Activated CD8-positive, alpha-beta T cell treated with anti-CD3 and anti-CD28 coated beads for 36 hours (primary cell): ENCODE results near the gene UNK. TPM values are rescaled to one million over a fixed set of nuclear protein-coding genes. Genes with fewer than 3 reads are reported as not detected.

Source experiments
- ATAC-seq: fragments of 200-7000 bp; cut with Tn5 transposase; one replicate; pipeline ENCODE4 v1.10.0; 2021; ENCODE audit warnings: mild to moderate bottlenecking, moderate library complexity
- CTCF ChIA-PET: fragments of 350-600 bp; sonication (Branson Sonifier 250); formaldehyde crosslinking; loops from one replicate; lab custom pipeline; 2021; ENCODE audit warnings: antibody characterized with exemption; lab: Charles Lee
- POLR2A ChIA-PET: fragments of 350-600 bp; sonication (Branson Sonifier 250); formaldehyde crosslinking; loops from one replicate; lab custom pipeline; 2021; ENCODE audit warnings: antibody characterized with exemption; lab: Charles Lee
- DNase-seq: peaks from one replicate; pipeline ENCODE4 v3.0.0-alpha.2; 2020
- H3K27ac Mint-ChIP-seq: one replicate; pipeline ENCODE4 v1.8.0; 2021; ENCODE audit warnings: mild to moderate bottlenecking, mixed read lengths
- H3K27me3 Mint-ChIP-seq: one replicate; pipeline ENCODE4 v1.8.0; 2021; ENCODE audit warnings: mixed read lengths
- H3K36me3 Mint-ChIP-seq: one replicate; pipeline ENCODE4 v1.8.0; 2021; ENCODE audit warnings: low read depth, mixed read lengths
- H3K4me1 Mint-ChIP-seq: one replicate; pipeline ENCODE4 v1.8.0; 2021; ENCODE audit warnings: low read depth, mixed read lengths
- H3K4me3 Mint-ChIP-seq: one replicate; pipeline ENCODE4 v1.8.0; 2021; ENCODE audit warnings: mild to moderate bottlenecking, moderate library complexity, mixed read lengths
- H3K9me3 Mint-ChIP-seq: one replicate; pipeline ENCODE4 v1.8.0; 2021; ENCODE audit warnings: mixed read lengths
- CTCF ChIP-seq: fragments of 200-600 bp; IDR thresholded peaks from one replicate; pipeline ENCODE4 v1.8.0; 2022; ENCODE audit warnings: antibody characterized with exemption, mild to moderate bottlenecking
- intact Hi-C: fragments of 100-400 bp; cut with micrococcal nuclease; formaldehyde crosslinking; loops from one replicate; pipeline ENCODE4 v1.10.0; 2022
- total RNA-seq, 2 experiments: library from RNA; stranded (reverse); gene quantifications; one replicate each; pipeline ENCODE4 v1.2.3, GENCODE V29; 2021

UNK gene
- total RNA-seq, 2 experiments from 2014 or later: 26.4 to 26.6 TPM

GRCh38 chr17:75853433-75853832 lies 68.8 kb downstream of the UNK start:
- H3K27me3 Mint-ChIP-seq: no peaks in the 10 kb centered on the region
- H3K4me1 Mint-ChIP-seq: peaks cover 32% of the 10 kb centered on the region
- DNase-seq (no peak), ATAC-seq (no peak)
- H3K9me3 Mint-ChIP-seq: no peaks in the 10 kb centered on the region
- ChIA-PET POLR2A (interaction anchor here (0.5 to 9.2 kb wide), 4 partner anchors 8 to 76 kb away, joined by 3 to 72 read pairs (median 26); partner anchors contain the start of genes TRIM47 and UNC13D), CTCF (interaction anchor here (0.8 to 3.5 kb wide), 5 partner anchors 10 to 70 kb away, joined by 3 to 45 read pairs (median 5); partner anchors contain the start of gene TRIM47)
- intact Hi-C loops: no loop called here
- H3K27ac Mint-ChIP-seq: peak overlapping the region; percentile 49
- no peak for TF ChIP-seq CTCF
- H3K4me3 Mint-ChIP-seq: peak overlapping the region; percentile 35
- H3K36me3 Mint-ChIP-seq: peaks cover 5% of the 10 kb centered on the region

GRCh38 chr17:75854101-75854748 lies 69.6 kb downstream of the UNK start:
- POLR2A ChIA-PET: interaction anchor here (0.5 to 9.2 kb wide), 8 partner anchors 9 to 243 kb away, joined by 3 to 72 read pairs (median 7); partner anchors contain the start of genes TRIM47 and UNC13D
- Mint-ChIP-seq H3K4me3 (no peak overlapping the region), H3K36me3 (peaks cover 4% of the 10 kb centered on the region), H3K27me3 (no peaks in the 10 kb centered on the region), H3K27ac (no peak overlapping the region), H3K4me1 (peaks cover 36% of the 10 kb centered on the region), H3K9me3 (no peaks in the 10 kb centered on the region)
- CTCF ChIA-PET: interaction anchor here (0.8 to 3.5 kb wide), 14 partner anchors 8 to 160 kb away, joined by 3 to 45 read pairs (median 6); partner anchors contain the start of genes TRIM47 and TRIM65
- no peak for ATAC-seq
- intact Hi-C loops: no loop called here
- TF ChIP-seq CTCF: no peak
- DNase-seq: no peak

- ATAC-seq (peak; percentile 4), DNase-seq (no peak)
- Mint-ChIP-seq H3K4me3 (no peak overlapping the region), H3K27me3 (no peaks in the 10 kb centered on the region), H3K27ac (no peak overlapping the region), H3K36me3 (peaks cover 3% of the 10 kb centered on the region), H3K9me3 (no peaks in the 10 kb centered on the region), H3K4me1 (peaks cover 33% of the 10 kb centered on the region)
- intact Hi-C loops: no loop called here
- ChIA-PET POLR2A (interaction anchor here (0.6 to 9.2 kb wide), 14 partner anchors 10 to 242 kb away, joined by 3 to 72 read pairs (median 6); partner anchors contain the start of genes TRIM47, TRIM65, UNC13D and UNK), CTCF (interaction anchor here (0.6 to 3.5 kb wide), 21 partner anchors 9 to 159 kb away, joined by 3 to 45 read pairs (median 5); partner anchors contain the start of genes GALK1, TRIM47 and TRIM65)
- TF ChIP-seq CTCF: no peak
These were observed 70.3 kb downstream of the UNK start for GRCh38 chr17:75854881-75855309.

GRCh38 chr17:75855310-75856061 lies 70.9 kb downstream of the UNK start, which contains the start of gene WBP2:
Gene WBP2, minus strand, starts transcription at chr17:75855335. Its CDS starts 38 bp downstream, at chr17:75855297.
- Mint-ChIP-seq H3K4me1 (peaks cover 33% of the 10 kb centered on the region), H3K9me3 (no peaks in the 10 kb centered on the region), H3K4me3 (no peak within 1 kb of the TSS), H3K27ac (peak within 1 kb of the TSS; percentile 92), H3K36me3 (peaks cover 2% of the 10 kb centered on the region), H3K27me3 (no peaks in the 10 kb centered on the region)
- intact Hi-C loops: no loop called here
- ATAC-seq (peak; percentile 93), DNase-seq (peak; percentile 100)
- ChIA-PET CTCF (interaction anchor here (0.6 to 3.5 kb wide), 23 partner anchors 7 to 159 kb away, joined by 3 to 45 read pairs (median 4); partner anchors contain the start of genes GALK1, TRIM47 and TRIM65), POLR2A (interaction anchor here (0.7 to 9.2 kb wide), 16 partner anchors 9 to 184 kb away, joined by 3 to 72 read pairs (median 6); partner anchors contain the start of genes TRIM47, TRIM65, UNC13D and UNK)
- no peak for TF ChIP-seq CTCF
